Measurements from ENCODE around the gene DACT1. TPM values are rescaled to one million over a fixed set of nuclear protein-coding genes. Genes with fewer than 3 reads are reported as not detected.

The DACT1 gene
- total RNA-seq, 4 donors from 2014 or later, result 2.4 to 11.0 (median 5.5) TPM

DNA sequence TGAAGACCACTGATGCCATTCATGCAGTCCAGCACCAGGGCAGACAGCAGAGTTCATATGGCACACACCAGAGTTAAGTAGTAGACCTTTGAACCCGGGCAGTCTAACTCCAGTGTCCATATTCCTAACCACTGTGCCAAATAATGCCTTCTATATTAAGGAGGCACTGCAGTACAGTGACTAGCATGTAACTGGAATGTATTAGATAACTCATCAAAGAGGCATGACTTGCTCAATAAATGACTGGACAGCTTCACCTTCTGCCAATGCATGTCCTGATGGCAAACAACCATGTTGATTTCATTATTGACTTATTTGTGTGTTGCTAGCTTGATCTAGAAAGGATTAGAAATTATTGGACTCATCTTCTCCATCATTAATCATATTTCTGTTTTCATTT lies 40.2 kb downstream of the DACT1 start:
- no peak overlapping the region for H3K4me3 ChIP-seq (ENCODE audit: low read depth, poor library complexity, severe bottlenecking)
- 75 to 82% methylated on average over 1 of the region's 1 CpG for WGBS, 2 donors
- intact Hi-C loops (cut with DNase I; ENCODE audit: low total_unique reads), result no loop called here
- DNase-seq (ENCODE audit: low spot score in 2 of 2), result no peak
- TF ChIP-seq, protein P1, sequence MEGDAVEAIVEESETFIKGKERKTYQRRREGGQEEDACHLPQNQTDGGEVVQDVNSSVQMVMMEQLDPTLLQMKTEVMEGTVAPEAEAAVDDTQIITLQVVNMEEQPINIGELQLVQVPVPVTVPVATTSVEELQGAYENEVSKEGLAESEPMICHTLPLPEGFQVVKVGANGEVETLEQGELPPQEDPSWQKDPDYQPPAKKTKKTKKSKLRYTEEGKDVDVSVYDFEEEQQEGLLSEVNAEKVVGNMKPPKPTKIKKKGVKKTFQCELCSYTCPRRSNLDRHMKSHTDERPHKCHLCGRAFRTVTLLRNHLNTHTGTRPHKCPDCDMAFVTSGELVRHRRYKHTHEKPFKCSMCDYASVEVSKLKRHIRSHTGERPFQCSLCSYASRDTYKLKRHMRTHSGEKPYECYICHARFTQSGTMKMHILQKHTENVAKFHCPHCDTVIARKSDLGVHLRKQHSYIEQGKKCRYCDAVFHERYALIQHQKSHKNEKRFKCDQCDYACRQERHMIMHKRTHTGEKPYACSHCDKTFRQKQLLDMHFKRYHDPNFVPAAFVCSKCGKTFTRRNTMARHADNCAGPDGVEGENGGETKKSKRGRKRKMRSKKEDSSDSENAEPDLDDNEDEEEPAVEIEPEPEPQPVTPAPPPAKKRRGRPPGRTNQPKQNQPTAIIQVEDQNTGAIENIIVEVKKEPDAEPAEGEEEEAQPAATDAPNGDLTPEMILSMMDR (IDR thresholded peaks at IDR 0.05), result no peak
- no peak for TF ChIP-seq POLR2A (IDR thresholded peaks at IDR 0.05)

DNA sequence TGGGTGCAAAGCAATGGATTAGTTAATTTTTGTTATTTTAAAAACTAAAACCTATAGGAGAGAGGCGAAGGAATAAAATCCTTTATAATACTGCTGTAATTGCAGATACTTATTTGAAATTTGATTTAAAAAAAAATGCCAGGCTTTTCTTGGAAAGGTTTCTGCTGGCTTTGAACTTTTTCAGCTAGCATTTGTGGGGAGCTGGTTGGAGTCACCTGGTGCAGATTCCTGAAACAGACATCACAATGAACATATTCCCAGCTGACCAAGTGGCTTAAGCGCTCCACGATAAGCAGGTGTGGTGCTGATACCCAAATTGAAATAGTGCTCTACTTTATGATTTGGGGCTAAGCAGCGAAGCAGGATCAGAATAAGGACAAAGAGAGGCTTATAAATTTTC lies 42.9 kb downstream of the DACT1 start:
- TF ChIP-seq, protein P1 (IDR thresholded peaks at IDR 0.05), result no peak
- TF ChIP-seq POLR2A (IDR thresholded peaks at IDR 0.05), result no peak
- H3K4me3 ChIP-seq (ENCODE audit: low read depth, poor library complexity, severe bottlenecking), result no peak overlapping the region
- intact Hi-C loops (cut with DNase I; ENCODE audit: low total_unique reads), result no loop called here
- 89 to 92% methylated on average over 4 of the region's 4 CpGs for WGBS, 2 donors
- DNase-seq (ENCODE audit: low spot score in 2 of 2), result no peak

DNA sequence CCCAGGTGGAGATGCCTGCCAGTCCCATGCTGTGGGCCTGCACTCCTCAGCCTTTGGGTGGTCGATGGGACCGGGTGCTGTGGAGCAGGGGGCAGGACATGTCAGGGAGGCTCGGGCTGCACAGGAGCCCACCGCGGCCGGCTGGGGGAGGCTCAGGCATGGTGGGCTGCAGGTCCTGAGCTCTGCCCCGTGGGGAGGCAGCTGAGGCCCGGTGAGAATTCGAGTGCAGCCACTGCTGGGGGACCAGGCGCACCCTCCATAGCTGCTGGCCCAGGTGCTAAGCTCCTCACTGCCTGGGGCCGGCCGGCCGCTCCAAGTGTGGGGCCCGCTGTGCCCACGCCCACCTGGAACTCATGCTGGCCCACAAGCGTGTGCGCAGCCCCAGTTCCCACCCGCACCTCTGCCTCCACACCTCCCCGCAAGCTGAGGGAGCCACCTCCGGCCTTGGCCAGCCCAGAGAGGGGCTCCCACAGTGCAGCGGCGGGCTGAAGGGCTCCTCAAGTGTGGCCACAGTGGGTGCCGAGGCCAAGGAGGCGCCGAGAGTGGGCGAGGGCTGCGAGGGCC lies 49.6 kb downstream of the DACT1 start:
- TF ChIP-seq POLR2A (IDR thresholded peaks at IDR 0.05), result no peak
- TF ChIP-seq, protein P1 (IDR thresholded peaks at IDR 0.05), result no peak
- intact Hi-C loops (cut with DNase I; ENCODE audit: low total_unique reads), result no loop called here
- no peak overlapping the region for H3K4me3 ChIP-seq (ENCODE audit: low read depth, poor library complexity, severe bottlenecking)
- no peak for DNase-seq (ENCODE audit: low spot score in 2 of 2)
- WGBS, 2 donors, result 93 to 95% methylated on average over 17 to 24 of the region's 27 CpGs

DNA sequence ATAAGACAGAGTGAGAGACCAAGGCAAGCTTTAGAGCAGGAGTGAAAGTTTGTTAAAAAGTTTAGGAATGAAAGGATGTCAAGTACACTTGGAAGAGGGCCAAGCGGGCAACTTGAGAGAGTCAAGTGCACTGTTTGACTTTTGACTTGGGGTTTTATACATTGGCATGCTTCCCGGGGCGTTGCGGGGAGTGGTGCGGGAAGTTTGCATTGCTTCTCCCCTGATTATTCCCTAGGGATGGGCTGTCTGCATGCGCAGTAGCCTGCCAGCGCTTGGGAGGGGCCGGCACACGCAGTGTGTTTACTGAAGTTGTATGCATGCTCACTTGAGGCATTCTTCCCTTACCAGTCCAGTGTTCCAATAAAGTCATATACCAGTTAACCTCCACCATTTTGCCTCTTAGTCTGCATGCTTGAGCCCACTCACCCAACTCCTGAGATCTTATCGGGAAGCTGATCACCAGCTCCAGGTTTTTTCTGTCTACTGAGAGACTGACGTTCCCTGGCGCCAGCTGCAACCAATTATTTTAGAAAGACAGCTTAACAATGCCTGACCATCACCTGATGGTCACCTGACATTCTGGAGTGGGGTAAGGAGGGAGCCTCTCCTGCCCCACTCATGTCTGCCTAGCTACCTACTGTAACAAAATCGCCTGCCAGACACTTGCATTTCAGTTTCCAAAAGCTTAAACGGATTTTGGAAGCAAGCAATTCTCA lies 53.2 kb downstream of the DACT1 start:
- intact Hi-C loops (cut with DNase I; ENCODE audit: low total_unique reads), result no loop called here
- TF ChIP-seq, protein P1 (IDR thresholded peaks at IDR 0.05), result no peak
- no peak for TF ChIP-seq POLR2A (IDR thresholded peaks at IDR 0.05)
- no peak overlapping the region for H3K4me3 ChIP-seq (ENCODE audit: low read depth, poor library complexity, severe bottlenecking)
- 55 to 59% methylated on average over 14 of the region's 14 CpGs for WGBS, 2 donors
- no peak for DNase-seq (ENCODE audit: low spot score in 2 of 2)

DNA sequence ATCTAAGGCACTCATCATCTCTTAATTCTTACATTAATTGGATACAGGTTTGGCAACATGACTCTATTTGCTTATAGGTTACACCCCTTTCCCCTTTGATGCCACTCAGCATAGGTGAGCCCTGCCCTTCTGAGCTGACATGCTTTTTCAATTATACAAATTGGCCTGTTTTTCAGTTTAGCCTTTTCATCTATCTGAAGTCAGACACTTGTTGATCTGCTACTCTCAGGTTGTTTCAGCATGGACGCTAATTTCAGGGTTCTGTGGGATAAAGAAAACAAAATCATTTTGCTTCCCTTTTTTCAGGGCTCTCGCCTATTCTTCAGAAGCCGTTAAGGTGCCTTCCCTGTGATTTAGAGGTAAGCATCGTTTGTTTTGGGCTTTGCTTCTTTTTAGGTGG lies 55.3 kb downstream of the DACT1 start:
- H3K4me3 ChIP-seq (ENCODE audit: low read depth, poor library complexity, severe bottlenecking), result no peak overlapping the region
- no peak for TF ChIP-seq POLR2A (IDR thresholded peaks at IDR 0.05)
- DNase-seq (ENCODE audit: low spot score in 2 of 2), result no peak
- WGBS, 2 donors, result 61 to 73% methylated on average over 4 of the region's 4 CpGs
- intact Hi-C loops (cut with DNase I; ENCODE audit: low total_unique reads), result no loop called here

DNA sequence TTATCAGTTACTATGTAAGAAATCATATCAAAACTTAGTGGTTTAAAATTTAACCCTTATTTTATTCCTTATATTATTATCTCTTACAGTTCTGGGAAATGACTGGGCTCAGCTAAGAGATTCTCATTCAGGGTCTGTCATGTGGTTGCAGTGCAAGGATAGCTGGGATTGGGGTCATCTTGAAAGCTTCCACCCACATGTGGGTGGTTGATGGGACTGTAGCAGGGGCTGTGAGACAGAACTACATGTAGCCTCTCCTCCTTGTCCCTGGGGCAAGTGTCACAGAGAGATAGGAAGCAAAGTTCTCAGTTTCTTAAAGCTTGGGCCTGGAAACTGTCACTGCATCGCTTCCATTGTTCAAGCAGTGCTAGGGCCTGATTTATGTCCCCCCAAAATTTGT lies 57.8 kb downstream of the DACT1 start:
- no peak for DNase-seq (ENCODE audit: low spot score in 2 of 2)
- WGBS, 2 donors, result 87 to 94% methylated on average over 1 of the region's 1 CpG
- intact Hi-C loops (cut with DNase I; ENCODE audit: low total_unique reads), result no loop called here
- TF ChIP-seq POLR2A (IDR thresholded peaks at IDR 0.05), result no peak
- TF ChIP-seq, protein P1 (IDR thresholded peaks at IDR 0.05), result no peak
- H3K4me3 ChIP-seq (ENCODE audit: low read depth, poor library complexity, severe bottlenecking), result no peak overlapping the region

Data from lower leg skin (tissue), 4 donors.